Measurements from ENCODE around the gene HSPB7. TPM values are rescaled to one million over a fixed set of nuclear protein-coding genes. Genes with fewer than 3 reads are reported as not detected.

The HSPB7 gene
- total and polyA plus RNA-seq, 2 of the 8 experiments (the other 6 are each of a cell fraction or from before 2014, with no cell fraction given) = not detected

DNA sequence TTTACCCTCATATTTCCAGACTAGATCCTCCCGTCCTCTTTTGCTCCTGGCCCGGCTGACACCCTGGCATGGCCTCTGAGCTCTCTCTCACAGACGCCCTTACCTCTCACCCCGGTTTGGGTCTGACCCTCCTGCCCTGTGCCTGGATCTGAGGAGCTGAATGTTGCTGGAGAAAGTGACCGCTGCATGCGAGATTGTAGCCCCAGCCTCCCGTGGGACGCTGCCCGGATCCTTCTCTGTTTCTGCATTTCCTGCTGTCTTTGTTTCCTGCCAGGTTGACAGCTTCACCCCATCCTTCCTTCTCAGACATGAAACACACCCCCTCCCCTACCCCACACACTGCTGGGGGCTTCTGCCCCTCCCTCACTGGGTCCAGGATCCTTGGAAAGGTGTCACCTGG, 46.1 kb upstream of the HSPB7 start:
- no peak overlapping the region for H2BK120ac ChIP-seq (replicated peaks; ENCODE audit: low read depth, low read length)
- no peaks in the 10 kb centered on the region for H3K36me3 ChIP-seq (ENCODE audit: control insufficient read depth in 2 of 4, insufficient read depth in 4 of 4, low read length in 3 of 4)
- H2BK5ac ChIP-seq (ENCODE audit: low read depth, low read length) = no peak overlapping the region; the same call in 1 of the 2 replicates
- no peak overlapping the region for H2BK20ac ChIP-seq (ENCODE audit: low read length)
- no peaks in the 10 kb centered on the region for H4K20me1 ChIP-seq (replicated peaks in 1 of 2; ENCODE audit: control insufficient read depth in 1 of 2, insufficient read depth in 2 of 2, low read length in 2 of 2)
- no peak overlapping the region for H3K27ac ChIP-seq (ENCODE audit: low read depth, low read length)
- H3K23ac ChIP-seq (ENCODE audit: insufficient read length) = no peak overlapping the region
- H3K79me1 ChIP-seq (ENCODE audit: low read depth, low read length) = no peaks in the 10 kb centered on the region
- H2AK5ac ChIP-seq (ENCODE audit: low read depth, low read length) = no peak overlapping the region
- H2BK12ac ChIP-seq (ENCODE audit: low read depth, low read length) = peak overlapping the region; percentile 51; the same call in 1 of the 2 replicates
- H3K14ac ChIP-seq (ENCODE audit: insufficient read length) = no peak overlapping the region
- peak overlapping the region; percentile 72; the same call in 1 of the 2 replicates for H2BK15ac ChIP-seq (ENCODE audit: low read length)
- H3K4me3 ChIP-seq (ENCODE audit: extremely low read depth in 1 of 4, insufficient read depth in 2 of 4, low read depth in 3 of 4, low read length in 4 of 4) = no peak overlapping the region
- H3K9ac ChIP-seq (replicated peaks in 1 of 4; ENCODE audit: extremely low read depth in 1 of 4, low read depth in 3 of 4, low read length in 3 of 4) = no peak overlapping the region
- DNase-seq (ENCODE audit: low read depth in 1 of 2, low spot score in 2 of 2) (no peak), FAIRE-seq (no peak)
- H3K4me1 ChIP-seq (replicated peaks in 1 of 4; ENCODE audit: control insufficient read depth in 3 of 4, insufficient read depth in 4 of 4, low read length in 3 of 4) = peaks cover 0 to 18% (median 13%) of the 10 kb centered on the region in 4 experiments; a peak in 6 of 7 replicates
- 74% methylated on average over 9 of the region's 9 CpGs; no CpG with 5 or more reads in 1 of the 2 experiments for WGBS, 2 experiments (ENCODE audit: extremely low coverage in 1 of 2, insufficient coverage in 1 of 2, insufficient read length in 1 of 2, insufficient replicate concordance in 2 of 2, low coverage in 1 of 2, low lambda C conversion rate in 2 of 2, missing lambda C conversion rate in 1 of 2)
- H3K79me2 ChIP-seq (ENCODE audit: control insufficient read depth in 1 of 2, insufficient read depth in 2 of 2, low read length in 2 of 2) = no peaks in the 10 kb centered on the region
- H4K5ac ChIP-seq (ENCODE audit: insufficient read length, low read depth, low read length) = no peak overlapping the region
- H3K18ac ChIP-seq (ENCODE audit: extremely low read depth, low read length) = no peak overlapping the region
- H4K91ac ChIP-seq (replicated peaks; ENCODE audit: insufficient read length, low read length) = no peak overlapping the region
- TF ChIP-seq POLR2AphosphoS5 (IDR thresholded peaks at IDR 0.05; ENCODE audit: low read depth, low read length) = no peak
- no peak for TF ChIP-seq CHD1 (IDR thresholded peaks at IDR 0.05; ENCODE audit: low read depth, low read length)
- no peak for TF ChIP-seq RBBP5 (IDR thresholded peaks at IDR 0.05; ENCODE audit: borderline replicate concordance, low read depth, low read length)
- TF ChIP-seq TBP (IDR thresholded peaks at IDR 0.05; ENCODE audit: low read depth, low read length) = no peak
- no peak for TF ChIP-seq ZNF274 (IDR thresholded peaks at IDR 0.05; ENCODE audit: borderline replicate concordance, extremely low read depth, low read length)
- TF ChIP-seq RAD21 (IDR thresholded peaks at IDR 0.05 in 1 of 2, conservative IDR thresholded peaks at IDR 0.05 in 1 of 2; ENCODE audit: low read depth in 2 of 2, low read length in 2 of 2) = no peak
- TF ChIP-seq MAFK (IDR thresholded peaks at IDR 0.05; ENCODE audit: low read depth, low read length) = no peak
- TF ChIP-seq NANOG (IDR thresholded peaks at IDR 0.05; ENCODE audit: insufficient read depth, low read depth, low read length, poor library complexity, severe bottlenecking) = no peak
- TF ChIP-seq SUZ12 (IDR thresholded peaks at IDR 0.05; ENCODE audit: low read length) = no peak
- no peak for TF ChIP-seq SP1 (IDR thresholded peaks at IDR 0.05; ENCODE audit: low read depth, low read length)
- TF ChIP-seq SIRT6 (IDR thresholded peaks at IDR 0.05; ENCODE audit: low read length) = no peak
- no peak overlapping the region for H4K8ac ChIP-seq (ENCODE audit: extremely low read depth, insufficient read depth, low read length)
- ChIA-PET CTCF (ENCODE audit: partially characterized antibody) (interaction anchor here (0.6 to 7.8 kb wide), 7 partner anchors 8 to 248 kb away, joined by 3 to 91 read pairs (median 4); no protein-coding TSS in a partner anchor), POLR2A (ENCODE audit: partially characterized antibody) (interaction anchor here (1.0 to 1.5 kb wide), 4 partner anchors 9 to 149 kb away, joined by 3 to 4 read pairs (median 4); partner anchors contain the start of genes ARHGEF19 and FAM131C)
- H3K9me3 ChIP-seq (ENCODE audit: insufficient read depth in 2 of 2, low read depth in 1 of 2, low read length in 1 of 2) = no peaks in the 10 kb centered on the region
- H2AFZ ChIP-seq (ENCODE audit: low read length) = no peak overlapping the region
- H3K4ac ChIP-seq (replicated peaks; ENCODE audit: insufficient read length, low read depth, low read length) = no peak overlapping the region
- H3K56ac ChIP-seq (replicated peaks; ENCODE audit: insufficient read length, low read depth, low read length) = no peak overlapping the region
- no peak overlapping the region for H3K4me2 ChIP-seq (ENCODE audit: insufficient read depth in 1 of 2, low read depth in 2 of 2, low read length in 2 of 2)
- no peaks in the 10 kb centered on the region for H3K23me2 ChIP-seq (ENCODE audit: low read depth, low read length)
- H3K27me3 ChIP-seq (replicated peaks in 1 of 4; ENCODE audit: control insufficient read depth in 3 of 4, extremely low read depth in 1 of 4, insufficient read depth in 3 of 4, low read length in 3 of 4) = peaks cover 0 to 4% (median 2%) of the 10 kb centered on the region in 4 experiments; a peak in 2 of 7 replicates
